Measurements from ENCODE around the gene LMAN2L.

LMAN2L gene

GRCh38 chr2:96739633-96740428 lies at the start of gene LMAN2L:
TSS of gene LMAN2L (minus strand) at chr2:96740064. CDS start at chr2:96740040, 24 bp downstream.
- peak; percentile 80 to 95 for DNase-seq (ENCODE audit: low spot score in 2 of 2)
- Mint-ChIP-seq H3K27ac (peak within 1 kb of the TSS; percentile 97), H3K9me3 (no peaks in the 10 kb centered on the region), H3K4me1 (peaks cover 57% of the 10 kb centered on the region), H3K36me3 (peaks cover 24% of the 10 kb centered on the region), H3K4me3 (peak within 1 kb of the TSS; percentile 97)
- peak; percentile 100 for ATAC-seq

GRCh38 chr2:96789245-96789617 lies 49.4 kb upstream of the LMAN2L start:
- no peak for DNase-seq (ENCODE audit: low spot score in 2 of 2)
- ATAC-seq: no peak
- peak overlapping the region; percentile 26 for H3K27ac Mint-ChIP-seq
- no peaks in the 10 kb centered on the region for H3K36me3 Mint-ChIP-seq
- no peaks in the 10 kb centered on the region for H3K9me3 Mint-ChIP-seq
- H3K4me1 Mint-ChIP-seq: peaks cover 12% of the 10 kb centered on the region
- H3K4me3 Mint-ChIP-seq: no peak overlapping the region

- H3K36me3 Mint-ChIP-seq: no peaks in the 10 kb centered on the region
- peak overlapping the region; percentile 26 for H3K27ac Mint-ChIP-seq
- no peak for DNase-seq (ENCODE audit: low spot score in 2 of 2)
- ATAC-seq: no peak
- H3K4me1 Mint-ChIP-seq: peaks cover 12% of the 10 kb centered on the region
- H3K4me3 Mint-ChIP-seq: no peak overlapping the region
- H3K9me3 Mint-ChIP-seq: no peaks in the 10 kb centered on the region
Observed at GRCh38 chr2:96788442-96789244, 48.8 kb upstream of the LMAN2L start.

- DNase-seq (ENCODE audit: low spot score in 2 of 2) (no peak), ATAC-seq (no peak)
- Mint-ChIP-seq H3K4me3 (no peak overlapping the region), H3K36me3 (no peaks in the 10 kb centered on the region), H3K27ac (no peak overlapping the region), H3K9me3 (no peaks in the 10 kb centered on the region), H3K4me1 (peaks cover 5% of the 10 kb centered on the region)
Observed at GRCh38 chr2:96787411-96787810, 47.5 kb upstream of the LMAN2L start.

- no peak overlapping the region for H3K4me3 Mint-ChIP-seq
- no peaks in the 10 kb centered on the region for H3K9me3 Mint-ChIP-seq
- no peaks in the 10 kb centered on the region for H3K4me1 Mint-ChIP-seq
- no peak for ATAC-seq
- no peaks in the 10 kb centered on the region for H3K36me3 Mint-ChIP-seq
- no peak overlapping the region for H3K27ac Mint-ChIP-seq
- no peak for DNase-seq (ENCODE audit: low spot score in 2 of 2)
Observed at GRCh38 chr2:96783388-96783787, 43.5 kb upstream of the LMAN2L start.

GRCh38 chr2:96775160-96775559 lies 35.3 kb upstream of the LMAN2L start:
- no peak overlapping the region for H3K4me3 Mint-ChIP-seq

GRCh38 chr2:96773922-96774321 lies 34.1 kb upstream of the LMAN2L start:
- H3K9me3 Mint-ChIP-seq: no peaks in the 10 kb centered on the region
- ATAC-seq (peak; percentile 5), DNase-seq (ENCODE audit: low spot score in 2 of 2) (no peak)
- H3K27ac Mint-ChIP-seq: no peak overlapping the region
- peak overlapping the region; percentile 68 for H3K4me3 Mint-ChIP-seq
- H3K36me3 Mint-ChIP-seq: peaks cover 5% of the 10 kb centered on the region
- H3K4me1 Mint-ChIP-seq: peaks cover 25% of the 10 kb centered on the region

More at GRCh38 chr2:96775160-96775559, 35.3 kb upstream of the LMAN2L start:
- Mint-ChIP-seq H3K9me3 (no peaks in the 10 kb centered on the region), H3K4me1 (peaks cover 25% of the 10 kb centered on the region), H3K36me3 (peaks cover 5% of the 10 kb centered on the region), H3K27ac (no peak overlapping the region)
- ATAC-seq: no peak
- DNase-seq (ENCODE audit: low spot score in 2 of 2): no peak

GRCh38 chr2:96772903-96773671 lies 33.2 kb upstream of the LMAN2L start:
- Mint-ChIP-seq H3K36me3 (peaks cover 5% of the 10 kb centered on the region), H3K4me1 (peaks cover 31% of the 10 kb centered on the region), H3K4me3 (peak overlapping the region; percentile 68), H3K27ac (peak overlapping the region; percentile 1), H3K9me3 (no peaks in the 10 kb centered on the region)
- DNase-seq (ENCODE audit: low spot score in 2 of 2) (no peak), ATAC-seq (peak; percentile 79)

- ATAC-seq (no peak), DNase-seq (ENCODE audit: low spot score in 2 of 2) (no peak)
- Mint-ChIP-seq H3K4me3 (no peak overlapping the region), H3K27ac (no peak overlapping the region), H3K4me1 (peaks cover 40% of the 10 kb centered on the region), H3K36me3 (peaks cover 5% of the 10 kb centered on the region), H3K9me3 (no peaks in the 10 kb centered on the region)
Observed at GRCh38 chr2:96771796-96772618, 32.1 kb upstream of the LMAN2L start.

- DNase-seq (ENCODE audit: low spot score in 2 of 2) (no peak), ATAC-seq (no peak)
- Mint-ChIP-seq H3K36me3 (peaks cover 5% of the 10 kb centered on the region), H3K9me3 (no peaks in the 10 kb centered on the region), H3K4me1 (peaks cover 49% of the 10 kb centered on the region), H3K27ac (no peak overlapping the region), H3K4me3 (no peak overlapping the region)
Observed at GRCh38 chr2:96770442-96771202, 30.8 kb upstream of the LMAN2L start.

GRCh38 chr2:96769814-96770213 lies 29.9 kb upstream of the LMAN2L start:
- Mint-ChIP-seq H3K4me3 (no peak overlapping the region), H3K36me3 (peaks cover 5% of the 10 kb centered on the region), H3K27ac (no peak overlapping the region), H3K4me1 (peaks cover 49% of the 10 kb centered on the region), H3K9me3 (no peaks in the 10 kb centered on the region)
- no peak for ATAC-seq
- DNase-seq (ENCODE audit: low spot score in 2 of 2): no peak

GRCh38 chr2:96768083-96768561 lies 28.3 kb upstream of the LMAN2L start:
- no peak for ATAC-seq
- H3K4me1 Mint-ChIP-seq: peaks cover 53% of the 10 kb centered on the region
- H3K27ac Mint-ChIP-seq: peak overlapping the region; percentile 68
- H3K4me3 Mint-ChIP-seq: no peak overlapping the region
- H3K9me3 Mint-ChIP-seq: no peaks in the 10 kb centered on the region
- DNase-seq (ENCODE audit: low spot score in 2 of 2): no peak
- H3K36me3 Mint-ChIP-seq: peaks cover 5% of the 10 kb centered on the region

GRCh38 chr2:96767135-96767871 lies 27.4 kb upstream of the LMAN2L start:
- DNase-seq (ENCODE audit: low spot score in 2 of 2) (no peak), ATAC-seq (no peak)
- H3K9me3 Mint-ChIP-seq: no peaks in the 10 kb centered on the region
- peaks cover 53% of the 10 kb centered on the region for H3K4me1 Mint-ChIP-seq
- H3K4me3 Mint-ChIP-seq: no peak overlapping the region
- peak overlapping the region; percentile 68 for H3K27ac Mint-ChIP-seq
- no peaks in the 10 kb centered on the region for H3K36me3 Mint-ChIP-seq
